GM11168 (cell line): ENCODE data around the gene PPFIBP1.

Source experiments
- in situ Hi-C: fragments of 300-500 bp; cut with MboI; formaldehyde crosslinking; loops from one replicate; pipeline ENCODE4 v1.12.0; 2022; ENCODE audit warnings: low sequenced_read_pairs; ENCODE audit not compliant: unreplicated experiment

The PPFIBP1 gene

DNA sequence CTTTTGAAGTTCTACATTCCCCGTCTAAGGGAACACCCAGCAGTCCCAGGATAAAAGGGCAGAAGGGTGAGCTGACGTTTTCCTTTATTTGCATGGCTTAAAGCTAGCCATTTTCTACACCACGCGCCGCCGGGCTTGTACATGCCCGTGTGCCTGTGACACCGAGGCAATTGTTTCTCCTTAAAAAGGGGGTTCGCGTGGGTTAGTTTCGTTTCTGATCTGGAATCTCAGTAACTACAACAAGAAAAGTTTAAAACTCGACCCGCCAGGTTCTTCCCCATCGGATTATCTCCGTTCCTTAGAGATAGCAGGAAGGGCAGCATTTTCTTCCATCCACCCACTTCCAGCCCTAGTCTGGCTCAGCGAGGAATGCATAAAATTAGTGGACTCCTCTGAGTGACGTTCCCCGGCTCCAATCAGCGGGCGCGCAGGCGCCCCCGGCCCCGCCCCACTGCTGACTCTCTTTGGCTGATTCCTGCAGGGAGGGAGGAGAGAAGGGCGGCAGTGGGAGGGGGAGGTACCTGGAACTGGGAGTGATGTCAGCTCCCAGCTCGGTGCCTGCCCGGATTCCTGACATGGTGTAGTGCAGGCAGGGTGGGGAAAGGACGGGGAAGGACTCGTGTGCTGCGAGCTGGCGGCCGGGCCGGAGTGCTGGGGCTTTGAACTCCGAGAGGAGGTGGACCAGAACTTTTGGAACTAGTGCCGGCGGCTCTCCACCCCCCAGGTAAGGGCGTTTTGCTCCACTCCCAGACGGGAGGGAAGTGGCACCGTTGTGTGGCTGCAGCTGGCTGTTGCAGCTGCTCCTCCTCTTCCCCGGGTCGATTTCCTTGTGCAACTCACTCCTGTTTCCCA is at the start of gene PPFIBP1:
Gene PPFIBP1, plus strand, starts transcription at position 565 of the 852 bp plus-strand sequence. CDS start 109,191 bp downstream, outside the sequence.
- in situ Hi-C loops: no loop called here

GRCh38 chr12:27474344-27474743 is 49.7 kb upstream of the PPFIBP1 start:
- in situ Hi-C loops: no loop called here

DNA sequence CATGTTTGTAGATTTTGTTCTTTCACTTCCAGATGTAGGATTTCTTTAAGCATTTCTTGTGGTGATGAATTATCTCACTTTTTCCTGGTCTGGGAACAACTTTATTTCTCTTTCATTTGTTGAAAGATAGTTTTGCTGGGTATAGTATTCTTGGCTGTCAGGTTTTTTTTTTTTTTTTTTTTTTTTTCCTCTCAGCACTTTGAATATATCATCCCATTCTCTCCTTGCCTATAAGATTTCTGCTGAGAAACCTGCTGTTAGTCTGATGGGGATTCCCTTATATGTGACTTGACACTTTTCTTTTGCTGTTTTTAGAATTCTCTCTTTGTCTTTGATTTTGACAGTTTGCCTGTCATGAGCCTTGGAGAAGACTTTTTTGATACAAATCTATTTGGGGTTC is 47.0 kb upstream of the PPFIBP1 start:
- in situ Hi-C loops: no loop called here

DNA sequence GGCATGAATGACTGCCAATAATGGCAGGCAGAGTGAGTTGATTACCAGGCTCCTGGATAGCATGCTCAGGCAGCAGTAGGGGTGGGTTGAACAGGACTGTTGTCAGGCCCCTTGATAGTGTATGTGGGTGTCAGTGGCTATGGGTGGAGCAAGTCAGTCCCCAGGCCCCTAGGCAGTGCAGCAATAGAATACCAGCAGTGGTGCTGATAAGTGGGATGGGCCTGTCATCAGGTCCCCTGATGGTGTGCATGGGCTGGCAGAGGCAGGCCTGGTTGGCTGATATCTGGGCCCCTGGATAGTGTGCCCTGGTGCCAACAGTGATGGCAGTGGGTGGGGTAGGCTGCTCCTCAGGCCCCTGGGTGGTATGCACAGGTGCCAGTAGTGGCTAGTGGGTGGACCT is 45.1 kb upstream of the PPFIBP1 start:
- in situ Hi-C loops: no loop called here

DNA sequence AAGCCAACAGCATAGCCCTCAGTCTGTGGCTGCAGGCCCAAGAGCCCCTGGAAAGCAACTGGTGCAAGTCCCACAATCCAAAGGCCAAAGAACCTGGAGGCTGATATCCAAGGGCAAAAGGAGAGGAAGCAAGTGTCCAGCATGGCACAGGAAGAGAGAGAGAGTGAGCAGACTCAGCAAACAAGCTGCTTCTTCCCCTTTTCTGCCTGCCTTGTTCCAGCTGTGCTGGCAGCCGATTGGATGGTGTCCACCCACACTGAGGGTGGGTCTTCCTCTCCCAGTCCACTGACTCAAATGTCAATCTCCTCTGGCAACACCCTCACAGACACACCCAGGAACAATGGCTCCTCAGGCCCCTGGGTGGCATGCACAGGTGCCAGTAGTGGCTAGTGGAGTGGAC is 44.0 kb upstream of the PPFIBP1 start:
- in situ Hi-C loops: no loop called here

GRCh38 chr12:27486961-27487360 is 37.0 kb upstream of the PPFIBP1 start:
- in situ Hi-C loops: no loop called here

GRCh38 chr12:27488479-27488878 is 35.5 kb upstream of the PPFIBP1 start:
- in situ Hi-C loops: no loop called here

- in situ Hi-C loops: no loop called here
Measured at GRCh38 chr12:27491226-27491625, 32.8 kb upstream of the PPFIBP1 start.

- in situ Hi-C loops: no loop called here
Measured at GRCh38 chr12:27493260-27493940, 30.6 kb upstream of the PPFIBP1 start.

DNA sequence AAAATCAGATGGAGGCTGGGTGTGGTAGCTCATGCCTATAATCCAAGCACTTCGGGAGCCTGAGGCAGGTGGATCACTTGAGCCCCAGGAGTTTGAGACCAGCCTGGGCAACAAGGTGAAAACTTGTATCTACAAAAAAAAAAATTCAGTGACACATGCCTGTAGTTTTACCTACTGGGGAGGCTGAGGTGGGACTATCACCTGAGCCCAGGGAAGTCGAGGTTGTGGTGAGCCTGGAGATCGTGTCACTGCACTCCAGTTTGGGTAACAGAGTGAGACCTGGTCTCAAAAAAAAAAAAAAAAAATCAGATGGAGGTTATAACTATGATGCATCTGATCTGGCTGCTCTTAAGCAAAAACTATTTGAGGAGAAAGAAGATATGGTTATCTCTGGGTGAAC is 26.6 kb upstream of the PPFIBP1 start:
- in situ Hi-C loops: no loop called here

GRCh38 chr12:27498149-27498548 is 25.9 kb upstream of the PPFIBP1 start:
- in situ Hi-C loops: no loop called here

DNA sequence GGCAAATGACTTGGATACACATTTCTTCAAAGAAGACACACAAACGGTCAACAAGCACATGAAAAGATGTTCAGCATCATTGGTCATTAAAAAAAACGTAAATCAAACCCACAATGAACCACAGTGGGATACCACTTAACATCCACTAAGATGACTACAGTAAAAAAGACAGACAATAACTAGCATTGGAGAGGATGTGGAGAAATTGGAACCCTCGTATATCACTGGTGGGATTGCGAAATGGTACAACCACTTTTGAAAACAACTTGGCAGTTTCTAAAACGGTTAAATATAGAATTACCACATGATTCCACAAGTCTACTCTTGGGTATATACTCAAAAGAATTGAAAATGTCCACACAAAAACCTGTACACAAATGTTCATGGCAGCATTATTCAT is 25.2 kb upstream of the PPFIBP1 start:
- in situ Hi-C loops: no loop called here

GRCh38 chr12:27499377-27499776 is 24.6 kb upstream of the PPFIBP1 start:
- in situ Hi-C loops: no loop called here

DNA sequence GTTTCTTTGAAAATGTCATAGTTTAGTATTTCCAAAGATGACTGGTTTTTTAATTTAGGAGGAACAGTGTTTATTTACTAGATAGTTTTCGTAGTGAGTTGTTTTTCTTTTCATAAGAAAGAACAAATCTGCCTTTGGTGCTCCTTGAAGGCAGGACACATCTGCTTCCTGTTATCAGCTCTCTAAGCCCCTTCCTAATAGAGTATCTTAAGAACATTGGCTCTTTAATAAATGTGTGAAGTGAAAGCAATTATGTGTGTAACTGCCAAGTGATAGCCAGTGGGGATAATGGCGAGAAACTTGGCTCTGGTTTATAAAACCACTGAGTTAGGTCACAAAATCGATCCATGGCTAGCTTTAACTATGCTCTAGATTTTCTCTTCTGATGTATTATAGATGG is 23.5 kb upstream of the PPFIBP1 start:
- in situ Hi-C loops: no loop called here

GRCh38 chr12:27502021-27502435 is 22.0 kb upstream of the PPFIBP1 start:
- in situ Hi-C loops: no loop called here

GRCh38 chr12:27504507-27504906 is 19.5 kb upstream of the PPFIBP1 start:
- in situ Hi-C loops: no loop called here

DNA sequence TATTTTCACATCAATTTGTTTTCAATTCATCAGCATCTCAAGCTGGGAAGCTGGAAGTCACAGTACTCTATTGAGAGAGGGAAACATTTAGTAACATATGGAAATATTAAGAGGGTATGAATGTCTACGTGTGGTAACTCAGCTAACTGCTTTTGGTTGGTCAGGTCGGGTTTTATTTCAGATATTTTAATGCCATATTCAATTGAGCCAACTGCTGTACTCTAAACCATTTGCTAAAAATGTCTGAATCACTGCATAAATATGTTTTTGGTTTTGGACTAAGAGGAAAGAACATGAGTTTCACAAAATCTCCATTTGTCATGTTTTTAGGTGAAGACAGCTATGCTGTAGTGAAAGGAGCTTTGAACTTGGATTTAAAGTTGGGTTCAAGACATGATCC is 18.9 kb upstream of the PPFIBP1 start:
- in situ Hi-C loops: no loop called here

DNA sequence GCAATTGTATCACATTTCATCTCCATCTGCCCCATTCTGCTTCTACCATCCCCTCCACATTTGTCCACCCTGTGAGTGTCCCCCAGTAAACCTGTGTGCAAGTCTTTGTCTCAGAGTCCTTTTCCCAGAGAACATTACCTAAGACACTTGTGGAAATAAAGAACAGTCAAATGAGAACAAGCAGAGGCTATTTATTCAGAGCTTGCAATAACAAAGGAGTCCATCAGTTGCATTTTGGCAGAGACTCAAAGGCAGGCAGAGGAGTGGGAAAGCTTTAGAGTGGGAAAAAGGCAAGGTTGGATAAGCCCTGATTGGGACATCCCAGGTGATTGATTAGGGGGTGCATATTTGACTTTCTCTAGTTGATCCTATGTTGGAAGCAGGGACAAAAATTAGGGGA is 18.2 kb upstream of the PPFIBP1 start:
- in situ Hi-C loops: no loop called here

DNA sequence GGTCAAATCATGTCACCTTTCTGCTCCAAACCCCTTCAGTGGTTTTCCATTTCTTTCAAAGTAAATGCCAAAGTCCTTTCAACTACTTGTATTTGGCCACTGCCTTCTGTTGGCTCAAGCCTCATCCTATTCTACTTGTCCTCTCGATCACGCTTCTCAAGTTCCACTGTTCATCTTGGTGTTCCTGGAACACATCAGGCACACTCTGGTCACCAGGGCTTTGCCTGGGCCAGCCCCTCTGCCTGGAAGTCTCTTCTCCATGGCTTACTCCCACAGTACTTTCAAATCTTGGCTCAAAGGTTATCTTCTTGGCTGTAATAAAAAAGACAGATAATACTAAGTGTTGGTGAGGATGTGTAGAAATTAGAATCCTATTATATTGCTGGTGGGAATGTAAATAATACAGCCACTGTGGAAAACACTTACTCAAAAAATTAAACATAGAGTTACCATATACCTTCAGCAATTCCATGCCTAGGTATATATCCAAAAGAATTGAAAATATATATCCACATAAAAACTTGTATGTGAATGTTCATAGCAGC is 17.3 kb upstream of the PPFIBP1 start:
- in situ Hi-C loops: no loop called here

DNA sequence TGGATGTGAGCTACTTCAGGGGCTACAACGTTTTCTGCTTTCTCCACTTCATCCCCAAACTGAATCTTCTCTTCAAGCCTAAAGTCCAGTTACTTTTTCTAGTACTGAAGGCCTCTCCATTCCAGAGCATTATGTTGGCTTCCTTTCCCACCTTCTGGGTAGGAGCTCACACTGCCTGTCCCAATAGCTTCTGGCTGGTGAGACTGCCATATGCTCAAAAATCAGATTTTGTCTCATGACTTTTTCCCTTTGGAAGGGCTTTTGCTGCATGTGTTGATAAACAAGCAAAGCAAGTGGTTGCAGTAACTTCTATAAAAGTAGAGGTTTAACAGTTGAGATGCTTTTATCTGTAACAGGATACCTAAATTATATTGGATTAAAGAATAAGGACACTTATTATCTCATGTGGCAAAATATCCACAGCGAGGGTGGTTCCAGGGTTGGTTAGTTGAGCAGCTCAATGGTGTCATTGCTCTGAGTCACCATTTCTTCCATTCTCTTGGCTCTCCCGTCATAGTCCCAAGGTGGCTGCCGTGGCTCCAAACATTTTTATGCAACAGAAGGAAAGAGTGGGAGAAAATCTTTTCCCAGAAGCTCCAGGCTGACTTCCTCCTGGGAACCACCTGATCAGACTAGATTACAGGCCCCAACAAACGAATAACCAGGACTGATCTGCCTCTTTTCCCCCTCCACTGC is 15.1 kb upstream of the PPFIBP1 start:
- in situ Hi-C loops: no loop called here
